ENCODE results near the gene STAB1. TPM values are rescaled to one million over a fixed set of nuclear protein-coding genes. Genes with fewer than 3 reads are reported as not detected.

Gene STAB1
- total RNA-seq, 4 donors from 2014 or later = 5.3 to 21.1 (median 14.3) TPM

DNA sequence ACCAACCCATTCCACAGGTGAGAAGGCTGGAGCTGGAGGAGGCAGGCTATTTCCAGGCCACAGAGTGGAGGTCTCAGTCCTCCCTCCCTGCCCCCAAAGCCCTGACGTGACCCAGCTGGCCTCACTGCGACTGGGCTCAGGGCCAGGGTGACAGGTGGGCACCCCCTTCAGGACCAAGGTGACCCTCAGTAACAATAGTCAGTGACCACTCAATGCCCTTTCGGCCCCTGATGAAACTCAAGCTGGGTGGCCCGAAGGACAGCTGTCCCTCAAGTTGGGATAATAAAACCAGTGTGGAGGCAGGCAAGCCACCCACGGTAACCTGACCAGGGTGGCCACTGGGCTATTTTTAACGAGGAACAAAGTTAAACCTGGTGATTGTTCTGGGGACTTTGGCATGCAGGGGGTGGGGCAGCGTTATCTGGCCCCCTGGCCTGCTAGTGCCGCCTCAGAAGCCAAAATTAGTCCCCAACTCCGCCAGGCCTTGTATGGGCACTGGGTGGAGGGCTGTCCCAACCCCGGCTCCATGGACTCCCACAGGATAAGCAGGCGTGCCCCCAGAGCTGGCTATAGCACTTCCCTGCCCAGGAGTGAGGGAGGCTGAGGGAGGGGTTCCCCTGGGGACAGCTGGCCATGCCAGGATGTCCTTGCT, 42.4 kb upstream of the STAB1 start:
- Histone ChIP-seq H3K36me3 (no peaks in the 10 kb centered on the region), H3K4me3 (no peak overlapping the region), H3K9me3 (no peaks in the 10 kb centered on the region), H3K27me3 (no peaks in the 10 kb centered on the region), H3K4me1 (peaks cover 43% of the 10 kb centered on the region), H3K27ac (no peak overlapping the region)
- DNase-seq (ENCODE audit: low spot score in 2 of 2) = no peak
- no peak for TF ChIP-seq POLR2A (IDR thresholded peaks at IDR 0.05)
- WGBS = 69% methylated on average over 5 of the region's 11 CpGs

DNA sequence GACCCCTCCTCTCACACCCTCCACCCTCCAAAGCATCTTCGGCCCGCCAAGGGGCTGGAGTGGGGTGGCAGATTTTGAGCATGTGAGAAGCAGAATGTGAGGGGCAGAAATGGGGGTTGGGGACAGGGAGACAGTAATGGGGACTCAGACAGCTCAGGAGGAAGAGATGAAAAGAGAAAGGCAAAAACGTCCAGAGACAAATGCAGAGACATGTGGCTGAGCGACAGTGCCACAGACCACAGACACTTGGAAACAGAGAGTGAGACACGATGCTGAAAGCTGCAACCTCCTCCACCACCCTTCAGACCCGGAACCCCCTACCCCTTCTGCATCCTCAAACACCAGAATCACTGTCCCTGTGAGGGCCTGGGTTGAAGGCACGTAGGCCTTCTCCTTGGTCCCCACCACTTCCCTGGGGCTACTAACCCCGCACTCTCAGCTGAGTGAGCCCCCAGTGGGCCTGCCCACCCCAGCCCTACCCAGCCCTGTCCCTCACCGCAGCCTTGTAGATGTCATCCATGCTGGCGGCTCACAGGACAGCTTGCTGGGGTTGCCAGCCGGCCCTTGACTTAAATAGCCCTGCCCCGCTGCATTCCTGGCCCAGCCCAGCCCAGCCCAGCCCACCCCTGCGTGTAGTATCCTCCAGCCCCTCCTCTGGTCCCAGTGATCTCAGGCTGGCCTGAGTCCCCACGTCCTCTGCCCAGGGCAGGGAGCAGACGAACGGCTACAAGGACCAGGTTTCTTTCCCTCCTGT, 41.5 kb upstream of the STAB1 start, which contains the start of gene TNNC1:
TNNC1 (minus strand) TSS at position 546 of the 754 bp plus-strand sequence; CDS start at position 520, 26 bp downstream.
- 69% methylated on average over 15 of the region's 16 CpGs for WGBS
- no peak for TF ChIP-seq EP300 (IDR thresholded peaks at IDR 0.05)
- TF ChIP-seq POLR2A (IDR thresholded peaks at IDR 0.05) = no peak
- TF ChIP-seq, protein P1, sequence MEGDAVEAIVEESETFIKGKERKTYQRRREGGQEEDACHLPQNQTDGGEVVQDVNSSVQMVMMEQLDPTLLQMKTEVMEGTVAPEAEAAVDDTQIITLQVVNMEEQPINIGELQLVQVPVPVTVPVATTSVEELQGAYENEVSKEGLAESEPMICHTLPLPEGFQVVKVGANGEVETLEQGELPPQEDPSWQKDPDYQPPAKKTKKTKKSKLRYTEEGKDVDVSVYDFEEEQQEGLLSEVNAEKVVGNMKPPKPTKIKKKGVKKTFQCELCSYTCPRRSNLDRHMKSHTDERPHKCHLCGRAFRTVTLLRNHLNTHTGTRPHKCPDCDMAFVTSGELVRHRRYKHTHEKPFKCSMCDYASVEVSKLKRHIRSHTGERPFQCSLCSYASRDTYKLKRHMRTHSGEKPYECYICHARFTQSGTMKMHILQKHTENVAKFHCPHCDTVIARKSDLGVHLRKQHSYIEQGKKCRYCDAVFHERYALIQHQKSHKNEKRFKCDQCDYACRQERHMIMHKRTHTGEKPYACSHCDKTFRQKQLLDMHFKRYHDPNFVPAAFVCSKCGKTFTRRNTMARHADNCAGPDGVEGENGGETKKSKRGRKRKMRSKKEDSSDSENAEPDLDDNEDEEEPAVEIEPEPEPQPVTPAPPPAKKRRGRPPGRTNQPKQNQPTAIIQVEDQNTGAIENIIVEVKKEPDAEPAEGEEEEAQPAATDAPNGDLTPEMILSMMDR (IDR thresholded peaks at IDR 0.05) = no peak
- TF ChIP-seq POLR2AphosphoS5 (IDR thresholded peaks at IDR 0.05) = no peak
- Histone ChIP-seq H3K27me3 (no peaks in the 10 kb centered on the region), H3K27ac (peak within 1 kb of the TSS; percentile 94), H3K9me3 (no peaks in the 10 kb centered on the region), H3K4me1 (peaks cover 49% of the 10 kb centered on the region), H3K4me3 (peak within 1 kb of the TSS; percentile 88), H3K36me3 (peaks cover 4% of the 10 kb centered on the region)
- DNase-seq (ENCODE audit: low spot score in 2 of 2) = no peak

DNA sequence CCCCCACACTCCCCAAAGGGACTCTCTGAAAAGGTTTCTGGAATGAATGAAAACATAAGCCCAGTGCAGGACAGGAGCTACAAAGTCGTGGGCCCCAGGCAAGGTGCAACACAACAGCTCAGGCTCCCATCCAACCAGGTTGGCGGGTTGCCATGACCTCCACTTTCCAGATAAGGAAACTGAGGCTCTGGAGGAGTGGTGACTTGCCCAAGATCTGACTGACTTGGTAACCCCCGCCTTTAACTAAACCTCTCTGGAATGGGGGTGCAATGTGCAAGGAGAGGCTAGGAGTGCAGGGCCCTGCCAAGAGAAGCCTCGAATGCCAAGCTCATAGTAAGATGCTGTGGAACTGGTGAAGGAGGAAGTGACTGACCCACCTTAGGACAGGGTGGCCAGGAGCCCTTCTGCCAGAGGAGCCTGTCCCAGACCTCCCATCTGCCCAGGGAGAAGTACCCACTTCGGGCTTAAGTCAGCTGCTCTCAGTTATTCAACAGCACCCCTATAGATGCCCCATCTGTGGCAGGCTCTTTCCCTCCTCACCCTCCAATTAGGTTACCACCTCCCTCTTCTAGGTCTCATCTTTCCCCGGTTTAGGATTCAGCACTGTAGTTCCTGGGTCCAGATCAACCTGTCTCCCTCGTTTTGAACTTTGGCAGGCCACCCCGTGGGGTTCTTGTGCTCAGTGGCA, 40.7 kb upstream of the STAB1 start:
- Histone ChIP-seq H3K27me3 (no peaks in the 10 kb centered on the region), H3K27ac (peak overlapping the region; percentile 94), H3K4me1 (peaks cover 56% of the 10 kb centered on the region), H3K9me3 (no peaks in the 10 kb centered on the region), H3K4me3 (peak overlapping the region; percentile 88), H3K36me3 (peaks cover 11% of the 10 kb centered on the region)
- DNase-seq (ENCODE audit: low spot score in 2 of 2) = no peak
- 42% methylated on average over 8 of the region's 8 CpGs for WGBS
- no peak for TF ChIP-seq EP300 (IDR thresholded peaks at IDR 0.05)
- TF ChIP-seq, protein P1 (IDR thresholded peaks at IDR 0.05) = no peak
- TF ChIP-seq POLR2A (IDR thresholded peaks at IDR 0.05) = no peak
- TF ChIP-seq POLR2AphosphoS5 (IDR thresholded peaks at IDR 0.05) = no peak

DNA sequence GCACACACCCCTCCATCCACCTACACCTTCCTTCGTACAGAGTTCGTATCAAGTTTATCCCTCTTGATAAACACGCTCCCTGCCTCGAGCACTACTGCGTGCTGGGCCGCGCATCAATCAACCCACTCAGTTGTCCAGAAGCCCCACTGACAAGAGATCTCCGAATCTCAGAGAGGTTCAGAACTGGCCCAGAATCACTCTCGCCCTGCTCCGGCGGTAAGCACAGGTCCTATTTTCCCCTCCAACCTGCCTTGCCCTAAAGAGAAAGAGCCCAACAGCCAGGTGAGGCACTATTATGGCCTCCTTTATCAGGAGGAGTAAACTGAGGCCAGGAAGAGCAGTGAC, 40.2 kb upstream of the STAB1 start:
- Histone ChIP-seq H3K9me3 (no peaks in the 10 kb centered on the region), H3K36me3 (peaks cover 15% of the 10 kb centered on the region), H3K4me1 (peaks cover 53% of the 10 kb centered on the region), H3K27ac (peak overlapping the region; percentile 94), H3K4me3 (peak overlapping the region; percentile 88), H3K27me3 (no peaks in the 10 kb centered on the region)
- no peak for TF ChIP-seq POLR2A (IDR thresholded peaks at IDR 0.05)
- no peak for TF ChIP-seq EP300 (IDR thresholded peaks at IDR 0.05)
- TF ChIP-seq, protein P1 (IDR thresholded peaks at IDR 0.05) = no peak
- TF ChIP-seq POLR2AphosphoS5 (IDR thresholded peaks at IDR 0.05) = no peak
- WGBS = 42% methylated on average over 11 of the region's 11 CpGs
- no peak for DNase-seq (ENCODE audit: low spot score in 2 of 2)

DNA sequence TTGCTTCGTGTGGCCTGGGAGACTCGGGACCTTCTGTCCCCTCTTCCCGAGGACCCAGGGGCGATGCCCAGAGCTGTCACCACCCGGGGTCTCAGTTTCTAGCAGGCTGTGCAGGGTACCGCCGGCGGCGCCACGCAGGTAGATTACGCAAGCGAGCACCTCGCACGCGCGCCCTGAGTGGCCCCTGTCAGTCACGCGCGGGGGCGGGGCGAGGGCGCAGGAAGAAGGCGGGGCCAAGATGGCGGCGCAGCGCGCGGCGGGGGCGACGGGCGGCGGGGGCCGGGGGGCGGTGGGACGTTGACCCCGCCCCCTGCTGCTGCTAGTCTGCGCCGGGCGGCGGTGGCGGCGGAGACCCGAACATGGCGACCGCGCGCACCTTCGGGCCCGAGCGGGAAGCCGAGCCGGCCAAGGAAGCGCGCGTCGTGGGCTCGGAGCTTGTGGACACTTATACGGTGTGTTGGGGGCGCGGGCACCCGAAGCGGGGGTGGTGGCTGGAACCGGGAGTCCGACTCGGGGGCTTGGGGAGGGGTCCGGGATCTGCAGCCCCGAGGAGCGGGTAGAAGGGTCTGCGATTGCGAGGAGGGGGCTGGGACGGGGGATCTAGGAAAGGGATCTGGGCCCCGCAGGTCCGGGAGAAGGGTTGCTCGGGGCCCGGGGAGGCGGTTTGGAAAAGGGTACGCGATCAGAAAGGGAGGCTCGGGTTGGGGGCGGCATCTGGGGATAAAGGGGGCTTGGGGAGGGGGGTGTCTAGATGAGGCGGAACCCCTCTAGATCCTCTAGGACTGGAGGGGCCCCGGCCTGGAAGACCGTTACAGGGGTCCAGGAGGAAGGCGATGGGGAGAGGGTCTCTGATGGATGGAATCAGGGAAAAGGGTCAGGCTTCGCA, 39.6 kb upstream of the STAB1 start, which contains the start of gene NISCH:
NISCH (plus strand) TSS at position 322 of the 886 bp plus-strand sequence; CDS start at position 360, 38 bp downstream.
- TF ChIP-seq, protein P1 (IDR thresholded peaks at IDR 0.05) = no peak
- TF ChIP-seq POLR2AphosphoS5 (IDR thresholded peaks at IDR 0.05) = peak in 1 of 3 donors; percentile 79
- DNase-seq (ENCODE audit: low spot score in 2 of 2) = peak; percentile 93 to 94
- peaks cover 47% of the 10 kb centered on the region for H3K4me1 ChIP-seq
- H3K4me3 ChIP-seq = peak within 1 kb of the TSS; percentile 88
- WGBS = under 1% methylated on average over 23 of the region's 86 CpGs
- peak within 1 kb of the TSS; percentile 94 for H3K27ac ChIP-seq
- no peaks in the 10 kb centered on the region for H3K9me3 ChIP-seq
- peaks cover 20% of the 10 kb centered on the region for H3K36me3 ChIP-seq
- no peaks in the 10 kb centered on the region for H3K27me3 ChIP-seq
